Immature natural killer cell (primary cell): Measurements from ENCODE around the gene NCAN. TPM values are rescaled to one million over a fixed set of nuclear protein-coding genes. Genes with fewer than 3 reads are reported as not detected.

ENCODE experiments used
- DNase-seq, 3 donors: peaks; one replicate each; pipeline ENCODE4 v3.0.0; 2022; ENCODE audit warnings: mixed read lengths in 1 of 3
- H3K27ac Mint-ChIP-seq, 6 donors: one replicate each; pipeline ENCODE4 v1.8.0; 2020; ENCODE audit warnings: mixed read lengths in 6 of 6, mild to moderate bottlenecking in 5 of 6, inconsistent platforms in 4 of 6, moderate library complexity in 3 of 6
- H3K27me3 Mint-ChIP-seq, 3 donors: one replicate each; pipeline ENCODE4 v1.8.0; 2020 to 2021; ENCODE audit warnings: low read depth in 3 of 3, mild to moderate bottlenecking in 3 of 3, mixed read lengths in 3 of 3, moderate library complexity in 3 of 3, inconsistent platforms in 1 of 3
- H3K36me3 Mint-ChIP-seq, 3 donors: one replicate each; pipeline ENCODE4 v1.8.0; 2020; ENCODE audit warnings: mixed read lengths in 3 of 3, inconsistent platforms in 2 of 3, mild to moderate bottlenecking in 2 of 3
- H3K4me1 Mint-ChIP-seq, 2 donors: one replicate each; pipeline ENCODE4 v1.8.0; 2020; ENCODE audit warnings: inconsistent platforms in 2 of 2, mild to moderate bottlenecking in 2 of 2, mixed read lengths in 2 of 2, moderate library complexity in 1 of 2
- H3K4me3 Mint-ChIP-seq, 5 donors: one replicate each; pipeline ENCODE4 v1.8.0; 2020; ENCODE audit warnings: mild to moderate bottlenecking in 5 of 5, mixed read lengths in 5 of 5, inconsistent platforms in 3 of 5, moderate library complexity in 3 of 5
- H3K9me3 Mint-ChIP-seq, 6 donors: one replicate each; pipeline ENCODE4 v1.8.0; 2020; ENCODE audit warnings: mild to moderate bottlenecking in 6 of 6, mixed read lengths in 6 of 6, inconsistent platforms in 4 of 6, moderate library complexity in 3 of 6
- polyA plus RNA-seq, 3 donors: library from polyadenylated mRNA; unstranded; fragments of 300-500 nt; fragmentation: Illumina TruSeq; gene quantifications; one replicate each; pipeline ENCODE4 v1.2.3, GENCODE V29; 2021

Gene NCAN
- polyA plus RNA-seq, 3 donors from 2014 or later: not detected

GRCh38 chr19:19263886-19264487 is 52.2 kb downstream of the NCAN start:
- Mint-ChIP-seq H3K4me1 (peaks cover 0 to 9% of the 10 kb centered on the region in 2 donors), H3K27ac (no peak overlapping the region), H3K9me3 (no peaks in the 10 kb centered on the region), H3K27me3 (peaks cover 7 to 23% (median 8%) of the 10 kb centered on the region in 3 donors), H3K4me3 (no peak overlapping the region), H3K36me3 (no peaks in the 10 kb centered on the region)
- DNase-seq: no peak

GRCh38 chr19:19267305-19267704 is 55.5 kb downstream of the NCAN start:
- DNase-seq: no peak
- no peaks in the 10 kb centered on the region for H3K9me3 Mint-ChIP-seq
- H3K36me3 Mint-ChIP-seq: no peaks in the 10 kb centered on the region
- H3K4me1 Mint-ChIP-seq: peaks cover 0 to 2% of the 10 kb centered on the region in 2 donors
- H3K27me3 Mint-ChIP-seq: peaks cover 5 to 13% (median 8%) of the 10 kb centered on the region in 3 donors
- H3K27ac Mint-ChIP-seq: no peak overlapping the region
- no peak overlapping the region for H3K4me3 Mint-ChIP-seq

DNA sequence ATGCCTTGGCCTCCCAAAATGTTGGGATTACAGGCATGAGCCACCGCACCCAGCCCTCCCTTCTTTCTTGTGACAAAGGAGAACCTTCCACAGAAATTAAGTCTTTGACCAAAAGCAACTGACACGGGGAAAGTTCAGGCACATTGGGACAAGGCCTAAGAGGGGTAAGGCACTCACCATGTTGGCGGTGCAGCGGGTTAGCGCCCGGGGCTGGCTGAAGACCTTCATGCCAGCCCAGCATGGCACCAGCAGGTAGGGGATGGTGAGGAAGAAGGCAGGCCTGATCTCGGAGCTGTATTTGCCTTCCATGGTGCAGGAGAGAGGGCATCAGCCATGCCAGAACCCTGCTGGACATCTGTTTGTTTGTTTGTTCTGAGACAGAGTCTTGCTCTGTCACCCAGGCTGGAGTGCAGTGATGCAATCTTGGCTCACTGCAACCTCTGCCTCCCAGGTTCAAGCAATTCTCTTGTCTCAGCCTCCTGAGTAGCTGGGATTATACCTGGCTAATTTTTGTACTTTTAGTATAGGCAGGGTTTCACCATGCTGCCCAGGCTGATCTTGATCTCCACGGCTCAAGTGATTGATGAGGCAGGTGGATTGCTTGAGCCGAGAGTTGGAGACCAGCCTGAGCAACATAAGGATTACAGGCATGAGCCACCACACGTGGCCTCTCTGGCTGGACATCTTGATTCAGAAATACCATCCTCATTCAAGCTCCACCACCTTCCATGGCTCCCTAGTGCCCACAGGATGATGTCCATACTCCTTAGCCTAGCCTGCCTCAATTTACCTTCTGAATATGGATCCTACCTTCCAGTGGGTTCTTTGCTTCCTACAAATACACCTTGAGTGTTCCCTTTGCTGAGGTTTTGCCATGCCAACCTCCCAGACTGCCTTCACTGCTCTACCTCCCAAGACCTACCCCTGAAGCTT is 57.0 kb downstream of the NCAN start:
- Mint-ChIP-seq H3K36me3 (peaks cover 0 to 3% (median 0%) of the 10 kb centered on the region in 3 donors), H3K9me3 (no peaks in the 10 kb centered on the region), H3K27me3 (peaks cover 4 to 6% (median 6%) of the 10 kb centered on the region in 3 donors), H3K4me3 (no peak overlapping the region), H3K27ac (no peak overlapping the region), H3K4me1 (peaks cover 0 to 3% of the 10 kb centered on the region in 2 donors)
- DNase-seq: no peak

DNA sequence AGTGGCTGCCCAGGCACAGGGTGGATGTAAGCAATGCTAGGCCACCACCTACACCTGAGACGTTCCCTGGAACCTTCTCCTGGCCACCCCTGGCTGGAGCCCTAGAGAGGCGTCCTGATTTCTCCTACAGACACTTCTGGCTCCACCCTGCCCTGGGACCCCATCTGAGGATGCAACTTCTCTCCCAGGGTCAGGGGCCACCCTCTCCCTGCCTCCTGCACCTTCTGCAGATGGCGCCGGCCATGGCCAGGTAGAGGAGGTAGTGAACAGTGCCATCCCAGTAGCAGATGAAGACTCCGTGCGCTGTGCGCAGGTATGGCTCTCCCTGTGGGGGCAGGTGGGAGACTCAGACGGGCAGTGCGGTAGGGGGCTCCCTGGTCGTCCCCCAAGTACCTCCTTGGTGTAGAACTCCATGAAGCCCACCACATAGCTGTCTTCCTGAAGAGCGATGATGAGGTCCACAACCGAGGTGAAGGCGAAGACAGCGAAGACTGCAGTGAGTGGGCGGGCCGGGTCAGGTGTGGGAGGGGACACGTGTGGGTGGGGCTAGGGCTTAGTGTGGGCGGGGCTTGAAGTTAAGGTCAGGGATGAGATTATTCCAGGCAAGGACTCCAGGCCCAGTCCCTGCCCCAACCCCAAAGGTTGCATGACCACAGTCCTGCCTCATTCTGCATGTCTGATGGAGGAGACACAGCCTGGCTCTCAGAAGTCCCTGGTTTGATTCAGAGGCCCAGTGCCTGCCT is 58.4 kb downstream of the NCAN start:
- DNase-seq: no peak

DNA sequence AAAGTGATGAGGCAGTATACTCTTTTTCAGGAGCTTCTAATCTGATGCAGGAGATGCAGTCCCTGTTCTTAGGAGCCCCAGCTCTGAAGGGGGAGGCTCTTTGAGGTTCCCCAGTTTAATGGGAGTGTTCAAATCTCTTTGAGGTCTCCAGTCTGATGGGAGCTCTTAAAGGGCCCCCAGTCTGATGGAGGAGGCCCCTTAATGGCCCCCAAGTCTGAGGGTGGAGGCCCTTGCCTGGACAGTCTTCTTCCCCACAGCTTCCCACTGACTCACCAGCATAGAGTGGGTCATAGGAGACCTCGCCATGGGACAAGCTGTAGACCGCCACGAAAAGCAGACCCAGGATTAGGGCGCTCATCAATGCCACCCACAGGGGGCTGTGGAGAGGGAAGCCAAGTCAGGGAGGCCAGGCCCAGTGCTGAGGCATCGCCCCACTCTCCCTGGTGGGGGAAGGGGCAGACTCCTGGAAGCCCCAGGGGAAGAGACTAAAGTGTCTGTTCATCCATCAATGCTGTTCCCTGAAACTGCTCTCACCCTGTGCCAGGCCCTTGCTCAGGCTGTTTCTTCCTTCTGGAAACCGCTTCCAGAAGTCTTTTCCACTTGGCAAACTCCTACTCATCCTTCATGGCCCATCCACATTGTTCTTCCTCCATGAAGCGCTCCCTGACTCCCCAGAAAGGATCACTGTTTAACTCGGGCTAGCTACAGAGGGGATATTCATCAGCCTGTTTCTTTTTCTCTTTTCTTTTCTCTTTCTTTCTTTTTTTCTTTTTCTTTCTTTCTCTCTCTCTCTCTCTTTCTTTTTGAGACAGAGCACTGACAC is 59.2 kb downstream of the NCAN start:
- Mint-ChIP-seq H3K4me3 (no peak overlapping the region), H3K4me1 (peaks cover 0 to 3% of the 10 kb centered on the region in 2 donors), H3K9me3 (no peaks in the 10 kb centered on the region), H3K27me3 (peaks cover 2 to 9% (median 7%) of the 10 kb centered on the region in 3 donors), H3K27ac (no peak overlapping the region), H3K36me3 (peaks cover 0 to 7% (median 0%) of the 10 kb centered on the region in 3 donors)
- no peak for DNase-seq

More for the DNA sequence above, 58.4 kb downstream of the NCAN start:
- Mint-ChIP-seq H3K36me3 (peaks cover 0 to 7% (median 0%) of the 10 kb centered on the region in 3 donors), H3K27ac (no peak overlapping the region), H3K27me3 (peaks cover 5 to 9% (median 7%) of the 10 kb centered on the region in 3 donors), H3K4me3 (no peak overlapping the region), H3K4me1 (peaks cover 0 to 3% of the 10 kb centered on the region in 2 donors), H3K9me3 (no peaks in the 10 kb centered on the region)

DNA sequence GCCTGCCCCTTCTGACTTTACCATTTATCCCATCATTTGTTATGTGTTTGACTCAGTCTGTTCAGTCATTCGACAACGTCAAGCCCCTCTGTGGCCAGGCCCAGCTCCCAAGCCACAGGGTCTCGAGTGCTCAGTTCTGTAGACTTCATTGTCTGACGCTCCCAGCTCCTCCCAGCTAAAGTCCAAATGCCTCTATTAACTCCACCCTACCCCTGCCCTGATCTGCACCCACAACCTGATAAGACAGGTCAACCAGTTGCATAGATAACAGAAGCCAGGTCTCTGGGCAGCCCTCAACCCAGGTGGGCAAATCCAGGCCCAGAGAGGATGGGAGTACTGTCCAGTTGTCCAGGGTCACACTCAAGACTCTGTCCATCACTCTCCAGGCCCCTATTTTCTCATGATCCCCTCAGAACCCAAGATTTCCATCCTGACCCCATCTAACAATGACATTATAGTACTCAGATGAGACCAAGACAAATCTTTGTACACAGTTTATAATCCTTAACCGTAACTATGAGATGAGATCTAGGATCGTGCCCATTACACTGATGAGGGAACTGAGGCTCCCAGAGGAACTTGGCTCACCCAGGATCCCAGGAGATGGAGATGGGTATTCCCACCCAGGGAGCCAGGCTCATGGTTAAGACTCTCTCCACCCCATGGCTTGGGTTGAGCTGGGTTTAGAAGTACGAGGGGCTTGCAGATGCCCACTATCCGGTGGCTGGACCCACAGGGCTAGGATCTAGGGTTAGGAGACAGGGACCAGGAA is 60.3 kb downstream of the NCAN start:
- Mint-ChIP-seq H3K27ac (no peak overlapping the region), H3K36me3 (peaks cover 3 to 12% (median 4%) of the 10 kb centered on the region in 3 donors), H3K4me1 (peaks cover 0 to 3% of the 10 kb centered on the region in 2 donors), H3K4me3 (peak overlapping the region in 2 of 5 donors; percentile 24 to 35), H3K9me3 (no peaks in the 10 kb centered on the region), H3K27me3 (peaks cover 0 to 8% (median 7%) of the 10 kb centered on the region in 3 donors)
- no peak for DNase-seq

DNA sequence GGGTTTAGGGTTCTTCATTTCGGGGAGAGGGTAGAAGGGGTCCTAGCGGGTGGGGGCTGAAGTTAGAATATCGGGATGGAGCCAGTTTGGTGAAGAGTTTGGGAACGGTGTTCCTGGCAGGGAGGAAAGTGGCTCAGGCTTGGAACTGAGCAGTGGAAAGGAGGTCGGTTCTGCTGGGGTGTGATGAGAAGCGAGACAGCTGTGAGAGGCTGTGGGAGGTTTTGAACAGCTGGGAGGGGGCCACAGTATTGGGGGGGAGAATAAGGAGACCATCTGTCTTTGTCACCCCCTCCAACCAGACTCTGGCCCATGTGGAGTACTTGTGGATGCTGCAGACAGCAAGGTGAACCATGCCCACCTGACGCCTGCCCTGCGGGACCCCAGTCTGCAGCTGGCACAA is 62.4 kb downstream of the NCAN start:
- peaks cover 0 to 3% of the 10 kb centered on the region in 2 donors for H3K4me1 Mint-ChIP-seq
- peaks cover 0 to 8% (median 7%) of the 10 kb centered on the region in 3 donors for H3K27me3 Mint-ChIP-seq
- peaks cover 3 to 18% (median 9%) of the 10 kb centered on the region in 3 donors for H3K36me3 Mint-ChIP-seq
- H3K9me3 Mint-ChIP-seq: no peaks in the 10 kb centered on the region
- H3K4me3 Mint-ChIP-seq: no peak overlapping the region
- no peak for DNase-seq
- no peak overlapping the region for H3K27ac Mint-ChIP-seq

GRCh38 chr19:19274716-19275565 is 63.2 kb downstream of the NCAN start:
- peaks cover 0 to 8% (median 7%) of the 10 kb centered on the region in 3 donors for H3K27me3 Mint-ChIP-seq
- no peak overlapping the region for H3K4me3 Mint-ChIP-seq
- no peaks in the 10 kb centered on the region for H3K9me3 Mint-ChIP-seq
- no peak for DNase-seq
- H3K27ac Mint-ChIP-seq: no peak overlapping the region
- peaks cover 3 to 18% (median 9%) of the 10 kb centered on the region in 3 donors for H3K36me3 Mint-ChIP-seq
- peaks cover 0 to 3% of the 10 kb centered on the region in 2 donors for H3K4me1 Mint-ChIP-seq

- Mint-ChIP-seq H3K9me3 (no peaks in the 10 kb centered on the region), H3K27ac (no peak overlapping the region), H3K4me3 (no peak overlapping the region), H3K27me3 (peaks cover 0 to 10% (median 7%) of the 10 kb centered on the region in 3 donors), H3K4me1 (peaks cover 0 to 3% of the 10 kb centered on the region in 2 donors), H3K36me3 (peaks cover 7 to 22% (median 9%) of the 10 kb centered on the region in 3 donors)
- DNase-seq: no peak
These were observed 64.6 kb downstream of the NCAN start for GRCh38 chr19:19276386-19276785.

DNA sequence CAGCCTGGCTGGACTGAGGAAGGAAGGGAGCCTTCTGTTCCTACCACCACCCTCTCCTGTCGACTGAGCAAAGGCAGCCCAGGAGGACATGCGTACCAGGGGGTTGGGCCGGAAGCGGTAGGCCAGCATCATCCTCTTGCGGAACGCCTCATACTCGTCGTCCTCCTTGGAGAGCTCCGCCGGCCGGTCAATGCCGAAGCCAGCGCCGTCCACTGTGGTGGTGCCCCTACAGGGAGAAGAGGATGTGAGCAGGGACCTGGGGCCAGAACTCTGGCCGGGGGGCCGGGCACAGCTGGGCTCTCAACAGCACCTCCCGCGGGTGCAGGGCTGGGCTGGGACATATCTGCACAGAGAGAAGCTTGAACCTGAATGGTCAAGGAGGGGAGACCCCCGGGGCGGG is 65.1 kb downstream of the NCAN start:
- no peaks in the 10 kb centered on the region for H3K9me3 Mint-ChIP-seq
- no peak overlapping the region for H3K4me3 Mint-ChIP-seq

GRCh38 chr19:19278315-19278714 is 66.6 kb downstream of the NCAN start:
- Mint-ChIP-seq H3K9me3 (no peaks in the 10 kb centered on the region), H3K27me3 (peaks cover 0 to 7% (median 5%) of the 10 kb centered on the region in 3 donors), H3K27ac (no peak overlapping the region), H3K4me3 (no peak overlapping the region), H3K36me3 (peaks cover 7 to 22% (median 9%) of the 10 kb centered on the region in 3 donors), H3K4me1 (peaks cover 0 to 3% of the 10 kb centered on the region in 2 donors)
- DNase-seq: no peak

More for the DNA sequence above, 65.1 kb downstream of the NCAN start:
- Mint-ChIP-seq H3K27me3 (peaks cover 0 to 8% (median 7%) of the 10 kb centered on the region in 3 donors), H3K4me1 (peaks cover 0 to 3% of the 10 kb centered on the region in 2 donors), H3K27ac (no peak overlapping the region), H3K36me3 (peaks cover 7 to 22% (median 9%) of the 10 kb centered on the region in 3 donors)
- DNase-seq: no peak
